HEK293 (cell line): ENCODE data around the gene CEP57L1.
A peak's percentile ranks its signal among the peaks of the same experiment; 100 is the strongest.

Source experiments
- CTCF ChIA-PET: fragments of 350-600 bp; formaldehyde crosslinking; extraction: SDS; loops from one replicate; lab custom pipeline; 2021; ENCODE audit warnings: antibody characterized with exemption; lab: Yijun Ruan, JAX
- POLR2A ChIA-PET: fragments of 300-600 bp; formaldehyde crosslinking; extraction: SDS; loops from one replicate; lab custom pipeline; 2020; ENCODE audit warnings: antibody characterized with exemption, inconsistent platforms; lab: Yijun Ruan, JAX
- H3K27ac ChIP-seq: fragments of 200-500 bp; sonication (Bioruptor generic); 2 replicates; pipeline ENCODE4 v1.5.1; 2014; ENCODE audit warnings: low read depth, low read length, control low read depth, inconsistent platforms; ENCODE audit errors: extremely low read depth
- H3K36me3 ChIP-seq, 2 experiments: fragments of 200-500 bp in 1 of 2; sonication (Bioruptor generic) in 1 of 2; 1 replicate in 1 of 2; 2 replicates in 1 of 2; pipeline ENCODE4 v1.5.1; 2014 to 2017; ENCODE audit warnings: inconsistent platforms in 2 of 2, low read length in 2 of 2; ENCODE audit not compliant: control insufficient read depth in 2 of 2, insufficient read depth in 1 of 2
- H3K4me1 ChIP-seq: fragments of 200-500 bp; sonication (Bioruptor generic); 2 replicates; pipeline ENCODE4 v1.5.1; 2014; ENCODE audit warnings: mild to moderate bottlenecking, low read length, inconsistent platforms; ENCODE audit not compliant: control insufficient read depth, insufficient read depth
- H3K4me3 ChIP-seq: 2 replicates; pipeline ENCODE4 v1.5.1; 2011; ENCODE audit warnings: low read depth, mild to moderate bottlenecking, control low read depth, low read length, moderate library complexity
- H3K9me3 ChIP-seq: fragments of 200-500 bp; sonication (Bioruptor generic); 2 replicates; pipeline ENCODE4 v1.5.1; 2014; ENCODE audit warnings: low read depth, low read length, inconsistent platforms; ENCODE audit not compliant: control insufficient read depth, insufficient read depth
- KLF7 ChIP-seq: fragments of 450-650 bp; formaldehyde crosslinking; IDR thresholded peaks from 2 replicates; pipeline ENCODE4 v1.5.1; 2016; ENCODE audit warnings: missing biosample characterization, missing genetic modification characterization, borderline replicate concordance
- KLF8 ChIP-seq: fragments of 450-650 bp; formaldehyde crosslinking; IDR thresholded peaks from 2 replicates; pipeline ENCODE4 v1.5.1; 2016; ENCODE audit warnings: missing biosample characterization, missing genetic modification characterization
- REST ChIP-seq: fragments of 450-650 bp; formaldehyde crosslinking; IDR thresholded peaks from 2 replicates; pipeline ENCODE4 v1.5.1; 2016; ENCODE audit warnings: missing biosample characterization, missing genetic modification characterization
- YY1 ChIP-seq: fragments of 450-650 bp; formaldehyde crosslinking; IDR thresholded peaks from 2 replicates; pipeline ENCODE4 v1.5.1; 2018; ENCODE audit warnings: missing biosample characterization, missing genetic modification characterization
- ZBTB10 ChIP-seq: fragments of 450-650 bp; formaldehyde crosslinking; IDR thresholded peaks from 2 replicates; pipeline ENCODE4 v1.5.1; 2016; ENCODE audit warnings: missing biosample characterization, missing genetic modification characterization
- ZBTB17 ChIP-seq: fragments of 450-650 bp; formaldehyde crosslinking; IDR thresholded peaks from 2 replicates; pipeline ENCODE4 v1.5.1; 2016; ENCODE audit warnings: missing biosample characterization, missing genetic modification characterization
- ZBTB20 ChIP-seq: fragments of 450-650 bp; formaldehyde crosslinking; IDR thresholded peaks from 2 replicates; pipeline ENCODE4 v1.5.1; 2016; ENCODE audit warnings: missing biosample characterization, missing genetic modification characterization
- ZNF16 ChIP-seq: fragments of 450-650 bp; formaldehyde crosslinking; IDR thresholded peaks from 2 replicates; pipeline ENCODE4 v1.5.1; 2016; ENCODE audit warnings: low read depth, missing biosample characterization, missing genetic modification characterization
- ZNF239 ChIP-seq: fragments of 450-650 bp; formaldehyde crosslinking; IDR thresholded peaks from 2 replicates; pipeline ENCODE4 v1.5.1; 2016; ENCODE audit warnings: missing biosample characterization, missing genetic modification characterization
- ZNF292 ChIP-seq: fragments of 450-650 bp; formaldehyde crosslinking; IDR thresholded peaks from 2 replicates; pipeline ENCODE4 v1.5.1; 2016; ENCODE audit warnings: low read depth, missing biosample characterization, missing genetic modification characterization, borderline replicate concordance
- ZNF391 ChIP-seq: fragments of 450-650 bp; formaldehyde crosslinking; IDR thresholded peaks from 2 replicates; pipeline ENCODE4 v1.5.1; 2016; ENCODE audit warnings: low read depth, missing biosample characterization, missing genetic modification characterization, borderline replicate concordance
- ZNF514 ChIP-seq: fragments of 450-650 bp; formaldehyde crosslinking; IDR thresholded peaks from 2 replicates; pipeline ENCODE4 v1.5.1; 2016; ENCODE audit warnings: missing biosample characterization, missing genetic modification characterization
- ZNF585B ChIP-seq: fragments of 450-650 bp; formaldehyde crosslinking; IDR thresholded peaks from 2 replicates; pipeline ENCODE4 v1.5.1; 2016; ENCODE audit warnings: missing biosample characterization, missing genetic modification characterization
- ZNF596 ChIP-seq: fragments of 450-650 bp; IDR thresholded peaks from 2 replicates; pipeline ENCODE4 v1.5.0; 2018; ENCODE audit warnings: missing biosample characterization, mild to moderate bottlenecking, missing genetic modification characterization, moderate library complexity
- ZNF623 ChIP-seq: fragments of 450-650 bp; formaldehyde crosslinking; IDR thresholded peaks from 2 replicates; pipeline ENCODE4 v1.5.1; 2016; ENCODE audit warnings: missing biosample characterization, missing genetic modification characterization
- ZNF639 ChIP-seq: fragments of 450-650 bp; formaldehyde crosslinking; IDR thresholded peaks from 2 replicates; pipeline ENCODE4 v1.5.1; 2016; ENCODE audit warnings: missing biosample characterization, missing genetic modification characterization
- ZNF658 ChIP-seq: fragments of 450-650 bp; formaldehyde crosslinking; IDR thresholded peaks from 2 replicates; pipeline ENCODE4; 2016; ENCODE audit warnings: missing biosample characterization, missing genetic modification characterization
- ZNF747 ChIP-seq: fragments of 450-650 bp; formaldehyde crosslinking; IDR thresholded peaks from 2 replicates; pipeline ENCODE4 v1.5.1; 2016; ENCODE audit warnings: missing biosample characterization, missing genetic modification characterization
- ZNF830 ChIP-seq: fragments of 450-650 bp; IDR thresholded peaks from 2 replicates; pipeline ENCODE4 v1.5.0; 2018; ENCODE audit warnings: missing biosample characterization, missing genetic modification characterization, low read depth, mild to moderate bottlenecking, moderate library complexity

The CEP57L1 gene

GRCh38 chr6:109094416-109095035 lies 781 bp upstream of the CEP57L1 start, which contains the start of gene SESN1 (continued):
- TF ChIP-seq ZNF585B (tag by site-specific recombination) (peak; percentile 20; the same call in 1 of the 2 replicates), ZBTB10 (tag by site-specific recombination) (no peak; the same call in 1 of the 2 replicates), ZNF391 (tag by site-specific recombination) (0 out of 2 replicates have a peak, but pooled peaks have one; percentile 40), ZBTB20 (tag by site-specific recombination) (peak; percentile 96), ZNF596 (tag by site-specific recombination) (peak; percentile 25; the same call in 1 of the 2 replicates), ZNF658 (tag by site-specific recombination) (no peak), ZNF514 (tag by site-specific recombination) (no peak), ZNF639 (tag by site-specific recombination) (no peak), ZNF747 (no peak), ZBTB17 (tag by site-specific recombination) (peak; percentile 86), ZNF292 (tag by site-specific recombination) (no peak), KLF7 (tag by site-specific recombination) (peak; percentile 70; the same call in 1 of the 2 replicates), YY1 (tag by site-specific recombination) (no peak; the same call in 1 of the 2 replicates), KLF8 (tag by site-specific recombination) (peak; percentile 97), ZNF16 (tag by site-specific recombination) (no peak), ZNF623 (no peak; the same call in 1 of the 2 replicates)

GRCh38 chr6:109095835-109096084 lies 453 bp downstream of the CEP57L1 start:
- ChIA-PET POLR2A (interaction anchor here (0.7 to 2.7 kb wide), 5 partner anchors 22 to 567 kb away, joined by 3 to 27 read pairs (median 14); partner anchors contain the start of genes ARMC2 and FOXO3), CTCF (interaction anchor here (0.6 kb wide), 1 partner anchor 203 kb away, joined by 3 read pairs; no protein-coding TSS in a partner anchor)
- Histone ChIP-seq H3K36me3 (peaks cover 4 to 5% of the 10 kb centered on the region in 2 experiments; a peak in 1 of 3 replicates), H3K27ac (peak overlapping the region; percentile 94), H3K9me3 (no peaks in the 10 kb centered on the region), H3K4me3 (peak overlapping the region; percentile 61), H3K4me1 (0 out of 2 replicates have a peak, but pooled peaks cover 3% of the 10 kb centered on the region)
- TF ChIP-seq REST (tag by site-specific recombination) (0 out of 2 replicates have a peak, but pooled peaks have one; percentile 8), ZNF830 (no peak), ZNF239 (tag by site-specific recombination) (no peak), ZBTB17 (tag by site-specific recombination) (0 out of 2 replicates have a peak, but pooled peaks have one; percentile 6), KLF7 (tag by site-specific recombination) (0 out of 2 replicates have a peak, but pooled peaks have one; percentile 9)
